ENCODE measurements around the gene DNAJB8. TPM values are rescaled to one million over a fixed set of nuclear protein-coding genes. Genes with fewer than 3 reads are reported as not detected.

DNAJB8 gene
- total and polyA plus RNA-seq, 2 experiments from 2014 or later, result not detected

GRCh38 chr3:128504963-128505730 lies 38.5 kb upstream of the DNAJB8 start:
- TF ChIP-seq, protein P1, sequence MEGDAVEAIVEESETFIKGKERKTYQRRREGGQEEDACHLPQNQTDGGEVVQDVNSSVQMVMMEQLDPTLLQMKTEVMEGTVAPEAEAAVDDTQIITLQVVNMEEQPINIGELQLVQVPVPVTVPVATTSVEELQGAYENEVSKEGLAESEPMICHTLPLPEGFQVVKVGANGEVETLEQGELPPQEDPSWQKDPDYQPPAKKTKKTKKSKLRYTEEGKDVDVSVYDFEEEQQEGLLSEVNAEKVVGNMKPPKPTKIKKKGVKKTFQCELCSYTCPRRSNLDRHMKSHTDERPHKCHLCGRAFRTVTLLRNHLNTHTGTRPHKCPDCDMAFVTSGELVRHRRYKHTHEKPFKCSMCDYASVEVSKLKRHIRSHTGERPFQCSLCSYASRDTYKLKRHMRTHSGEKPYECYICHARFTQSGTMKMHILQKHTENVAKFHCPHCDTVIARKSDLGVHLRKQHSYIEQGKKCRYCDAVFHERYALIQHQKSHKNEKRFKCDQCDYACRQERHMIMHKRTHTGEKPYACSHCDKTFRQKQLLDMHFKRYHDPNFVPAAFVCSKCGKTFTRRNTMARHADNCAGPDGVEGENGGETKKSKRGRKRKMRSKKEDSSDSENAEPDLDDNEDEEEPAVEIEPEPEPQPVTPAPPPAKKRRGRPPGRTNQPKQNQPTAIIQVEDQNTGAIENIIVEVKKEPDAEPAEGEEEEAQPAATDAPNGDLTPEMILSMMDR (IDR thresholded peaks at IDR 0.05; ENCODE audit: low read depth, low read length), result no peak
- no peaks in the 10 kb centered on the region for H3K27me3 ChIP-seq
- no peaks in the 10 kb centered on the region for H3K9me3 ChIP-seq (ENCODE audit: low read depth)
- no peak overlapping the region for H3K4me3 ChIP-seq
- H3K27ac ChIP-seq, result no peak overlapping the region
- H3K36me3 ChIP-seq, result no peaks in the 10 kb centered on the region
- no peak for DNase-seq (ENCODE audit: low read depth in 1 of 2, low spot score in 1 of 2)
- no peaks in the 10 kb centered on the region for H3K4me1 ChIP-seq (ENCODE audit: low read depth)

- H3K27ac ChIP-seq, result no peak overlapping the region
- H3K36me3 ChIP-seq, result no peaks in the 10 kb centered on the region
- TF ChIP-seq, protein P1 (IDR thresholded peaks at IDR 0.05; ENCODE audit: low read depth, low read length), result no peak
- H3K4me1 ChIP-seq (ENCODE audit: low read depth), result no peaks in the 10 kb centered on the region
- no peaks in the 10 kb centered on the region for H3K27me3 ChIP-seq
- H3K9me3 ChIP-seq (ENCODE audit: low read depth), result no peaks in the 10 kb centered on the region
- DNase-seq (ENCODE audit: low read depth in 1 of 2, low spot score in 1 of 2), result no peak
- no peak overlapping the region for H3K4me3 ChIP-seq
These were observed 37.8 kb upstream of the DNAJB8 start for GRCh38 chr3:128504533-128504915.

DNA sequence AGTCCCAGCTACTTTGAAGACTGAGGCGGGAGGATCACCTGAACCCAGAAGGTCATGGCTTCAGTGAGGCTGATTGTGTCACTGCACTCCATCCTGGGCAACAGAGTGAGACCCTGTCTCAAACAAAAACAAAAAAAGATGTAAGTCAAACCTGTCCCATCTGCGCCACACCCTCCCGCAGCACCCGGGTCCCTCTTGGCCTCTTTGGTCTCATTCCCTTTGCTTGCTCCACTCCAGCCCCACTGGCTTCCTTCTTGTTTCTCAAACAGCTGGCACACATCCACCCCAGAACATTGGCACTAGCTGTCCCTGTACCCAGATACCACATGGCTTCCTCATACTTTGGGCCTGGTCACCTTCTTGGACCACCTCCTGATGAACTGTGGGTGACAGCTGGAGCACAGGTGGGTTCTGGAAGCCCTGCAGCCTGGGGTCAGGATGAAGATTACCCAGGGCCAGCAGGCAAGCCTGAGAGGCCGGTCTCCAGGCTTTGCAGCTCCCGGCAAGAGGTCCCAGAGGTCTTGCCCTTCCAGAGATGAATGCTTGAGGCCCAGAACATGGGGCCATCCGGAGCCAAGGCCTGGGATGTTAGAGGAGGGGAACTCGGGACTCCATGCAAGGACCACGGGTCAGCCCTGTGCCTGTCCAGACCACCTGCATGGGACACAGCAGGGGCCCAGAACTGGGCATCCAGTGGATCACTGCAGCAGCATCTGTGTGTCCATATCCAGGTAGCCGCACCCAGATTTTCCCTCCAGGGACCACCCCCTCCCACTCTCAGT lies 37.3 kb upstream of the DNAJB8 start:
- H3K36me3 ChIP-seq, result no peaks in the 10 kb centered on the region
- TF ChIP-seq, protein P1 (IDR thresholded peaks at IDR 0.05; ENCODE audit: low read depth, low read length), result no peak
- DNase-seq (ENCODE audit: low read depth in 1 of 2, low spot score in 1 of 2), result no peak
- H3K9me3 ChIP-seq (ENCODE audit: low read depth), result no peaks in the 10 kb centered on the region
- H3K27ac ChIP-seq, result no peak overlapping the region
- H3K4me1 ChIP-seq (ENCODE audit: low read depth), result no peaks in the 10 kb centered on the region
- no peak overlapping the region for H3K4me3 ChIP-seq
- H3K27me3 ChIP-seq, result no peaks in the 10 kb centered on the region

DNA sequence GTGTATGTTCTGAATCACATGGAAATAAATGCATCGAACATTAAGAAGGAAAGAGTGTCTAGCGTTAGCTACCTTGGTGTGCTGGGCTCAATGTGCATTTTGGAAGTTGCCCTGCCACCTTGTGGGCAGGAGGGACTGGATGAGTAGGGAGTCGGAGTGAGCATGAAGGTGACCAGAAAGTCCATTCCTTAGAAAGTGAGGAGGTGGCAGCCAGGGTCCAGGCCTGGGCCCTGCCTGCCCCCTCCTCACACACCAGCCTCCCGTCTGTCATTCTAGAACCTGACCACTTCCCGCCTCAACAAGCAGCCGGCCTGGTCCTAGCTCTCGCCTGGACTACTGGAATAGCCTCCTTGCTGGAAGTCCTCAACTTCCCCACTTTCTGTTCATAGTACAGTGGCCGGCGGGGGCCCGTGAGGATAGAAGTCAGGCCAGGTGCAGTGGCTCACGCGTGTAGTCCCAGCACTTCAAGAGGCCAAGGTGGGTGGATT lies 36.5 kb upstream of the DNAJB8 start:
- no peaks in the 10 kb centered on the region for H3K36me3 ChIP-seq
- TF ChIP-seq, protein P1 (IDR thresholded peaks at IDR 0.05; ENCODE audit: low read depth, low read length), result no peak
- peak in 1 of 2 donors; percentile 24 for DNase-seq (ENCODE audit: low read depth in 1 of 2, low spot score in 1 of 2)
- no peak overlapping the region for H3K4me3 ChIP-seq
- H3K4me1 ChIP-seq (ENCODE audit: low read depth), result no peaks in the 10 kb centered on the region
- H3K27me3 ChIP-seq, result peaks cover 3% of the 10 kb centered on the region
- no peak overlapping the region for H3K27ac ChIP-seq
- H3K9me3 ChIP-seq (ENCODE audit: low read depth), result no peaks in the 10 kb centered on the region

GRCh38 chr3:128502712-128503111 lies 36.0 kb upstream of the DNAJB8 start:
- Histone ChIP-seq H3K4me1 (ENCODE audit: low read depth) (no peaks in the 10 kb centered on the region), H3K4me3 (no peak overlapping the region), H3K9me3 (ENCODE audit: low read depth) (no peaks in the 10 kb centered on the region), H3K27ac (no peak overlapping the region), H3K36me3 (no peaks in the 10 kb centered on the region), H3K27me3 (peaks cover 3% of the 10 kb centered on the region)
- TF ChIP-seq, protein P1 (IDR thresholded peaks at IDR 0.05; ENCODE audit: low read depth, low read length), result no peak
- DNase-seq (ENCODE audit: low read depth in 1 of 2, low spot score in 1 of 2), result no peak

All from cardiac muscle cell (in vitro differentiated cells and primary cell).